BLaER1 treated with 17β-estradiol and CSF1 and Interleukin-3, amounts not matched to agents 10 nM and 100 nM (cell line): ENCODE results near the gene STARD5.

Source experiments
- H3K27ac ChIP-seq, 11 experiments: shearing (Covaris generic); formaldehyde crosslinking; 2 replicates each; pipeline ENCODE4 v1.8.1; 2022
- H3K27me3 ChIP-seq, 11 experiments: shearing (Covaris generic); formaldehyde crosslinking; 2 replicates each; pipeline ENCODE4 v1.8.1; 2022
- H3K36me3 ChIP-seq, 11 experiments: shearing (Covaris generic); formaldehyde crosslinking; 2 replicates each; pipeline ENCODE4 v1.8.1; 2022
- H3K4me1 ChIP-seq, 10 experiments: shearing (Covaris generic); formaldehyde crosslinking; 2 replicates each; pipeline ENCODE4 v1.8.1; 2022
- H3K4me2 ChIP-seq, 11 experiments: shearing (Covaris generic); formaldehyde crosslinking; 2 replicates each; pipeline ENCODE4 v1.8.1; 2022
- H3K4me3 ChIP-seq, 10 experiments: shearing (Covaris generic); formaldehyde crosslinking; 2 replicates each; pipeline ENCODE4 v1.8.1; 2022
- H3K9ac ChIP-seq, 11 experiments: shearing (Covaris generic); formaldehyde crosslinking; 2 replicates each; pipeline ENCODE4 v1.8.1; 2022
- H3K9me3 ChIP-seq, 11 experiments: shearing (Covaris generic); formaldehyde crosslinking; replicated peaks in 1 of 11; 2 replicates each; pipeline ENCODE4 v1.8.1; 2022
- H4K20me1 ChIP-seq, 11 experiments: shearing (Covaris generic); formaldehyde crosslinking; 2 replicates each; pipeline ENCODE4 v1.8.1; 2022
- Cebpa-rat ChIP-seq, 11 experiments: shearing (Covaris generic); IDR thresholded peaks; 2 replicates each; pipeline ENCODE4 v1.8.1; 2022

Gene STARD5

DNA sequence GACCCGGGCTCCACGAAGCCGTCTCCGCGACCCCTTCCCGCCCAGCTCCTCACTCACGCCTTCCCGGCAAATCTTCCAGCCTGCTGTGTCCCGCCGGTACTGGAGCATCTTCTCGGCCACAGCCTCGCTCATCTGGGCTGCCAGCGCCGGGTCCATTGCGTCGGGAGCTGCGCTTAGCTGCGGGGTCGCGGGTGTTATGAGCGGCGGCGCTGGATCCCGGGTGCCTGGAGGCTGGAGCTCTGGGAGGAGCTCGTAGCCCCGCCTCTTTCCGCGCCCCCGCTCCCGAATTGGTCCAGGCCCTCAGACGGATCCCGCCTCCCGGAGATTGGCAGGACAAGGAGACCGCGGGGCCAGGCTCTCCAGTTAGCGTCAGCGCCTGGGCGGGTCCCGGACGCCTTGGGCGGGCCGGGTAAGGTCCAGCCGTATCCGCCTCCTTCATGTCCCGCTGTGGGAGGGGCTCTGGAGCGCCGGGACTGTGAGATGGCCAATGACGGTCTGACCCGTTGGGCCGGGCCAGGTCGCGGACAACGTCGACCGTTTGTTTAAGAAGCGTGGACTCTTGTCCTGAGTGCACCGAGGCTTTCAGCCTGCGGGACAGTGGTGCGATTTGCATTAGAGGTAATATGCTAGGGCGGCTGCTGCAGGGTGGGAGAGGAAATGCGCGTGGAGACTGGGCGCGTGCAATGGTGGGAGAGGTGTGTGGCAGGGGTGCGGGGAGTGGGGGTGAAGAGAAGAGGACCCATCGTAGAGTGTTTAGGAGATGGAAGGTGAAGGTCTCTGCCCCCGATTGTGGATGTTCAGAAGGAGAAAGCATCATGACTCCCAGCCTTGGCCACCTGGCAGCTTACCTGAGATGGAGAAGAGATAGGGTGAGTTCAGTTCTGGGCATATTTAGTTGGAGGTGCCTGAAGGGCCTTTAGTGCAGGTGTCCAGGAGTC, at the start of gene STARD5:
Gene STARD5 (minus strand): TSS at position 198 of the 938 bp plus-strand sequence. CDS start 42 bp downstream, at position 156.
- H4K20me1 ChIP-seq = no peaks in the 10 kb centered on the region
- H3K4me1 ChIP-seq = peaks cover 17 to 26% (median 21%) of the 10 kb centered on the region in 10 experiments; a peak in 19 of 20 replicates
- H3K9me3 ChIP-seq = no peaks in the 10 kb centered on the region
- peak within 1 kb of the TSS; percentile 80 to 97 (median 92) for H3K4me2 ChIP-seq
- peak within 1 kb of the TSS in 8 of 11 experiments; percentile 5 to 69 (median 38); a peak in 9 of 22 replicates for H3K27ac ChIP-seq
- no peak for TF ChIP-seq Cebpa-rat (IDR thresholded peaks at IDR 0.05)
- peak within 1 kb of the TSS; percentile 63 to 81 (median 74) for H3K9ac ChIP-seq
- peak within 1 kb of the TSS; percentile 60 to 80 (median 68) for H3K4me3 ChIP-seq
- peaks cover 3 to 27% (median 13%) of the 10 kb centered on the region in 11 experiments; a peak in 15 of 22 replicates for H3K36me3 ChIP-seq
- no peaks in the 10 kb centered on the region for H3K27me3 ChIP-seq

DNA sequence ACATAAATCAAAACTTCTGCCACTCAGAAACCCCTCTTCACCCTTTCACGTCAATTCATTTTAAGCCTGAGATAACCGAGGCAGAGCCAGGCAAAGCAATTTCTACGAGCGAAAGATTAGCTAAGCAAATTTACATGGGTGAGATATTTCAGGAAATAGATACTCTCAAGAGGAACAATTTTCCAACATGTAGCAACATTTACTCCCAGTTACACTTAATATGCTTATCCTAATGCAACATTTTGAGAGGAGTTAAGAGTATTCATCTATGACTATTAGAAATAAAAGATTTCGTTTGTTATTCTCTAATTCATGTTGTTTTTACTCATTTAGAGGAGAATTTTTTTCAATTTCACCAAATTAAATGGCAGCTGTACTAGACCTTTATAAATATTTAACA, 49.2 kb upstream of the STARD5 start:
- Histone ChIP-seq H3K4me1 (peaks cover 0 to 6% (median 0%) of the 10 kb centered on the region in 10 experiments; a peak in 2 of 20 replicates), H3K36me3 (no peaks in the 10 kb centered on the region), H3K9me3 (no peaks in the 10 kb centered on the region), H3K4me2 (no peak overlapping the region; a peak in 1 of 22 replicates), H3K27me3 (no peaks in the 10 kb centered on the region), H3K27ac (no peak overlapping the region), H3K4me3 (no peak overlapping the region), H4K20me1 (no peaks in the 10 kb centered on the region), H3K9ac (no peak overlapping the region)
- no peak for TF ChIP-seq Cebpa-rat (IDR thresholded peaks at IDR 0.05)

- Histone ChIP-seq H4K20me1 (no peaks in the 10 kb centered on the region), H3K9ac (no peak overlapping the region), H3K4me1 (peaks cover 0 to 6% (median 0%) of the 10 kb centered on the region in 10 experiments; a peak in 2 of 20 replicates), H3K9me3 (no peaks in the 10 kb centered on the region), H3K27me3 (no peaks in the 10 kb centered on the region), H3K4me2 (no peak overlapping the region), H3K36me3 (no peaks in the 10 kb centered on the region), H3K27ac (no peak overlapping the region), H3K4me3 (no peak overlapping the region)
- no peak for TF ChIP-seq Cebpa-rat (IDR thresholded peaks at IDR 0.05)
Observed at GRCh38 chr15:81372575-81372974, 48.6 kb upstream of the STARD5 start.

DNA sequence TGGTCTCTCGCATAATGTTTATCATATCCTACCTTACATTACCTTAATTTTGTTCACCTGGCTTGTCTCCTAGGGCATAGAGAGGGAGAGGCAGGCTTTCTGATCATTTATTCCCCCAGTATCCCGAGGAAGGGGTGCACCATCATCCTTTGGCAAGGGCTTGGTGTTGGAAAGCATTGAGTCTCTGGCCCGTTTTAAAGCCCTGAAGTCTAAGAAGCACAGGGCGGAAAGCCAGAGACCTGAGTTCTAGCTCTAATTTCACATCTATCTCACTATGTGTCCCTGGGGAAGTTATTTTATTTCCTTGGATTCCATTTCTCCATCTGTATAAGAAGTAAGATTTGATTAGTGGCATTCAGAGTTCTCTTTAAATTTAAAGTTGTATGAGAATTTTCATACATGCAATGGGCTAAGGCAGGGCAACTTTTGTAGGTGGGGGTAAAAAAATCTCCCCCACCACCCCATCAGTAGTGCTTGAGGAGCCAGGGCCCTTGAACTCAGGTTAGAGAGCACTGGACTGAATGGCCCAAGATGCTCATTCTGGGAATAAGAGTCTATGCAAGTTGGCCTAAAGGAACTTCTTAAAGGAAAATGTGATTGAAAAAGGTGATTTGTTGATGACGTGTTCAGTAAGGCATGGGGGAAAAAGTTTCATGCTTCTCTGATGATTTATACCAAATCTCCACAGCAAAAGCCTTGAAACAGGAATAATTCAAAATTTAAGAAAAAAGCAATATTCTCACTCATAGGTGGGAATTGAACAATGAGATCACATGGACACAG, 40.0 kb upstream of the STARD5 start:
- H4K20me1 ChIP-seq = no peaks in the 10 kb centered on the region
- H3K9me3 ChIP-seq = no peaks in the 10 kb centered on the region
- TF ChIP-seq Cebpa-rat (IDR thresholded peaks at IDR 0.05) = no peak
- no peak overlapping the region for H3K9ac ChIP-seq
- no peak overlapping the region for H3K27ac ChIP-seq
- no peaks in the 10 kb centered on the region for H3K36me3 ChIP-seq
- H3K4me2 ChIP-seq = no peak overlapping the region
- H3K27me3 ChIP-seq = no peaks in the 10 kb centered on the region
- no peak overlapping the region for H3K4me3 ChIP-seq
- H3K4me1 ChIP-seq = no peaks in the 10 kb centered on the region

- Histone ChIP-seq H3K27ac (no peak overlapping the region), H3K4me3 (no peak overlapping the region), H4K20me1 (no peaks in the 10 kb centered on the region), H3K9ac (no peak overlapping the region), H3K36me3 (no peaks in the 10 kb centered on the region), H3K4me2 (no peak overlapping the region), H3K9me3 (no peaks in the 10 kb centered on the region), H3K27me3 (no peaks in the 10 kb centered on the region), H3K4me1 (no peaks in the 10 kb centered on the region)
- no peak for TF ChIP-seq Cebpa-rat (IDR thresholded peaks at IDR 0.05)
Observed at GRCh38 chr15:81363276-81363675, 39.3 kb upstream of the STARD5 start.

DNA sequence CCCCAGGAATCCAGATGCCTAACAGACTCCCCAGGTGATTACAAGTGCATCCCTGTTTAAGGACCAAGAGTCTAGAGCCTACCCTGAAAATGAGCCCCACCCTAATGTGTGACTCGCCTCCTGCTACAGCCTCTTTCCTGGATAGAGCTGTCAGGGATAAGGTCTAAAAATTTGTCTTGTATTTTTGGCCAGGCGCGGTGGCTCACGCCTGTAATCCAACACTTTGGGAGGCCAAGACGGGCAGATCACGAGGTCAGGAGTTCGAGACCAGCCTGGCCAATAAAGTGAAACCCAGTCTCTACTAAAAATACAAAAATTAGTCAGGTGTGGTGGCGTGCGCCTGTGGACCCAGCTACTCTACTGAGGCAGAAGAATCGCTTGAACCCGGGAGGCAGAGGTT, 38.8 kb upstream of the STARD5 start:
- no peaks in the 10 kb centered on the region for H4K20me1 ChIP-seq
- TF ChIP-seq Cebpa-rat (IDR thresholded peaks at IDR 0.05) = no peak
- H3K27me3 ChIP-seq = no peaks in the 10 kb centered on the region
- no peaks in the 10 kb centered on the region for H3K9me3 ChIP-seq
- H3K4me1 ChIP-seq = no peaks in the 10 kb centered on the region
- no peak overlapping the region for H3K27ac ChIP-seq
- no peak overlapping the region for H3K9ac ChIP-seq
- H3K4me3 ChIP-seq = no peak overlapping the region
- no peaks in the 10 kb centered on the region for H3K36me3 ChIP-seq
- no peak overlapping the region for H3K4me2 ChIP-seq

DNA sequence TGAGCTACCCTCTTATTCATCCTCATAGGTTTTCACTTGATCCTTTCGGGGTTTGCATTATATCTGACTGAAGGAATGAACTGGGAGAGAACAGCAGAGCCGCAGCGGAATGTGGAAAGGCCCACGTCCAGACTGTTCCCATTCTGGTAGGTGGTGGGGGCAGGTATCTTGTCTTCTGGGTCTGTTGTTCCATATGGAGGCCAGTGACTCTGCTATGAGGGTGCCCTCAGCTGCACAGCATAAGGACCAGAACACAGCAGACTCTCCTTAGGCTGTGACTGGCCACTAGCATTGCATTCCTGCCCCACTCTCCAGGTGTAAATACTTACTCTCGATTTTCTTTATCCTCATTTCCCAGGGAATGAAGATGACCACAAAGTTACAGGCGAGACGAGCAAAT, 38.0 kb upstream of the STARD5 start:
- no peaks in the 10 kb centered on the region for H3K4me1 ChIP-seq
- TF ChIP-seq Cebpa-rat (IDR thresholded peaks at IDR 0.05) = no peak
- H3K9me3 ChIP-seq = no peaks in the 10 kb centered on the region
- H3K27me3 ChIP-seq = no peaks in the 10 kb centered on the region
- no peak overlapping the region for H3K9ac ChIP-seq
- H3K36me3 ChIP-seq = no peaks in the 10 kb centered on the region
- H3K4me2 ChIP-seq = no peak overlapping the region
- no peak overlapping the region for H3K4me3 ChIP-seq
- no peak overlapping the region for H3K27ac ChIP-seq
- no peaks in the 10 kb centered on the region for H4K20me1 ChIP-seq

- Histone ChIP-seq H3K4me2 (no peak overlapping the region), H3K4me1 (no peaks in the 10 kb centered on the region), H3K27me3 (no peaks in the 10 kb centered on the region), H4K20me1 (no peaks in the 10 kb centered on the region), H3K4me3 (no peak overlapping the region), H3K36me3 (no peaks in the 10 kb centered on the region), H3K9me3 (no peaks in the 10 kb centered on the region), H3K9ac (no peak overlapping the region), H3K27ac (no peak overlapping the region)
- TF ChIP-seq Cebpa-rat (IDR thresholded peaks at IDR 0.05) = no peak
Observed at GRCh38 chr15:81360491-81360890, 36.5 kb upstream of the STARD5 start.

DNA sequence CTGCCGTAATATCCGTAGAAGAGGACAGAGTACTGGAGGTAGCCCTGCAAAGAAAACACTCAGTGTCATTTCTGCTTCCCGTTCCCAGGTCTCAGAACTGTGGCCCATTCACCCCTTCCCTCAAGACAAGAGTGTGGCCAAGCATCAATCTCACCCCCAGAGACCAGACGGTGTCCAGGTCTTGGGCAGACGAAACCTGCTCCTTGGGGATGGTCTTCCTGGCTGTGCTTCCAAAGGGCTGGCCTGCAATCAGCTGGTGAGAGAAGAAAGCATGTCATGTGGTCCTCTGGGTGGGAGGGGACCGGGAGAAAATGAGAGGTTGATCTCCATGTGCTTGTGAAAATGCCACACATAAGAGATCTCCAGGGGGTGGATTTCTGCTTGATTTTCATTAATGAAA, 34.3 kb upstream of the STARD5 start:
- H3K9ac ChIP-seq = no peak overlapping the region
- H3K4me3 ChIP-seq = no peak overlapping the region
- H3K4me1 ChIP-seq = no peaks in the 10 kb centered on the region
- H3K9me3 ChIP-seq = no peaks in the 10 kb centered on the region
- no peak overlapping the region for H3K4me2 ChIP-seq
- H3K27ac ChIP-seq = no peak overlapping the region
- H3K36me3 ChIP-seq = no peaks in the 10 kb centered on the region
- TF ChIP-seq Cebpa-rat (IDR thresholded peaks at IDR 0.05) = no peak
- no peaks in the 10 kb centered on the region for H3K27me3 ChIP-seq
- no peaks in the 10 kb centered on the region for H4K20me1 ChIP-seq
